GM12891 (cell line): ENCODE measurements around the gene PMM2.

Source experiments
- POLR2A ChIP-seq: IDR thresholded peaks from 2 replicates; pipeline ENCODE4 v1.6.1; 2011; ENCODE audit warnings: low read depth, low read length, control low read depth
- POLR2AphosphoS5 ChIP-seq: IDR thresholded peaks from 2 replicates; pipeline ENCODE4 v1.6.1; 2011; ENCODE audit warnings: low read depth, low read length, control low read depth
- POU2F2 ChIP-seq: IDR thresholded peaks from 2 replicates; pipeline ENCODE4 v1.6.1; 2011; ENCODE audit warnings: low read depth, mild to moderate bottlenecking, control low read depth, low read length, moderate library complexity
- TAF1 ChIP-seq: IDR thresholded peaks from 2 replicates; pipeline ENCODE4 v1.6.1; 2011; ENCODE audit warnings: low read depth, low read length, control low read depth

- TF ChIP-seq POLR2A, result no peak
- no peak for TF ChIP-seq POLR2AphosphoS5
- TF ChIP-seq TAF1, result no peak
- TF ChIP-seq POU2F2, result no peak
Measured at GRCh38 chr16:8872967-8873865, 75.6 kb downstream of the PMM2 start.
